NB4 (cell line): ENCODE data around the gene MGAT5B.

Source experiments
- CTCF ChIP-seq: IDR thresholded peaks from one replicate; pipeline ENCODE4 v1.5.1; 2012; ENCODE audit warnings: low read depth, low read length
- MYC ChIP-seq: IDR thresholded peaks from 2 replicates; pipeline ENCODE4 v1.6.1; 2011; ENCODE audit warnings: low read depth, low read length
- POLR2A ChIP-seq: IDR thresholded peaks from 2 replicates; pipeline ENCODE4 v1.6.1; 2011; ENCODE audit warnings: mild to moderate bottlenecking; ENCODE audit not compliant: insufficient read length; ENCODE audit errors: extremely low read depth

GRCh38 chr17:76969598-76970172 lies 101.5 kb downstream of the MGAT5B start:
- no peak for TF ChIP-seq POLR2A
- no peak for TF ChIP-seq MYC
- no peak for TF ChIP-seq CTCF
